Measurements from ENCODE around the gene DRD3. TPM values are rescaled to one million over a fixed set of nuclear protein-coding genes. Genes with fewer than 3 reads are reported as not detected.

The DRD3 gene
- total RNA-seq, 3 donors from 2014 or later, result not detected

GRCh38 chr3:114168150-114168549, 10.7 kb downstream of the DRD3 start:
- no peak for TF ChIP-seq CTCF (IDR thresholded peaks at IDR 0.05)
- ATAC-seq, result no peak
- no peaks in the 10 kb centered on the region for H3K36me3 ChIP-seq (ENCODE audit: low read depth)
- DNase-seq, result no peak
- H3K9me3 ChIP-seq, result no peaks in the 10 kb centered on the region
- H3K4me1 ChIP-seq (ENCODE audit: low read depth), result no peaks in the 10 kb centered on the region
- H3K4me3 ChIP-seq, result no peak overlapping the region
- intact Hi-C loops (cut with DNase I, micrococcal nuclease), result no loop called here

GRCh38 chr3:114157321-114157720, 21.5 kb downstream of the DRD3 start:
- H3K9me3 ChIP-seq, result no peaks in the 10 kb centered on the region
- DNase-seq (no peak), ATAC-seq (no peak)
- H3K4me1 ChIP-seq (ENCODE audit: low read depth), result peaks cover 6% of the 10 kb centered on the region
- H3K36me3 ChIP-seq (ENCODE audit: low read depth), result no peaks in the 10 kb centered on the region
- H3K4me3 ChIP-seq, result no peak overlapping the region
- no peak for TF ChIP-seq CTCF (IDR thresholded peaks at IDR 0.05)
- intact Hi-C loops (cut with DNase I, micrococcal nuclease), result no loop called here

- H3K9me3 ChIP-seq, result no peaks in the 10 kb centered on the region
- no peaks in the 10 kb centered on the region for H3K36me3 ChIP-seq (ENCODE audit: low read depth)
- DNase-seq (peak in 2 of 3 donors; percentile 34), ATAC-seq (no peak)
- peaks cover 6% of the 10 kb centered on the region for H3K4me1 ChIP-seq (ENCODE audit: low read depth)
- no peak overlapping the region for H3K4me3 ChIP-seq
- intact Hi-C loops (cut with DNase I, micrococcal nuclease), result no loop called here
- no peak for TF ChIP-seq CTCF (IDR thresholded peaks at IDR 0.05)
Observed at GRCh38 chr3:114155370-114155821, 23.5 kb downstream of the DRD3 start.

GRCh38 chr3:114154321-114154821, 24.5 kb downstream of the DRD3 start:
- no peak for DNase-seq
- Histone ChIP-seq H3K36me3 (ENCODE audit: low read depth) (no peaks in the 10 kb centered on the region), H3K4me1 (ENCODE audit: low read depth) (peaks cover 6% of the 10 kb centered on the region), H3K9me3 (no peaks in the 10 kb centered on the region), H3K4me3 (no peak overlapping the region)
- no peak for ATAC-seq
- intact Hi-C loops (cut with DNase I, micrococcal nuclease), result no loop called here
- TF ChIP-seq CTCF (IDR thresholded peaks at IDR 0.05), result no peak

GRCh38 chr3:114152519-114153151, 26.2 kb downstream of the DRD3 start:
- DNase-seq (peak; percentile 80 to 85 (median 82)), ATAC-seq (peak; percentile 95)
- Histone ChIP-seq H3K4me3 (no peak overlapping the region), H3K4me1 (ENCODE audit: low read depth) (peaks cover 6% of the 10 kb centered on the region), H3K9me3 (no peaks in the 10 kb centered on the region), H3K36me3 (ENCODE audit: low read depth) (no peaks in the 10 kb centered on the region)
- intact Hi-C loops (cut with DNase I, micrococcal nuclease), result no loop called here
- peak; percentile 86 for TF ChIP-seq CTCF (IDR thresholded peaks at IDR 0.05)

Data from mucosa of descending colon (tissue), 3 donors.